Prostate gland (tissue), 2 donors: ENCODE data around the gene TMTC1.

Experiments used
- CTCF ChIP-seq, 4 experiments: fragments of 200-600 bp in 2 of 4; fragments of 450-650 bp in 2 of 4; sonication (generic) in 2 of 4; IDR thresholded peaks; 1 replicate in 3 of 4; 2 replicates in 1 of 4; pipeline ENCODE4 v1.5.1; 2016 to 2019; ENCODE audit warnings: antibody characterized with exemption in 4 of 4, mild to moderate bottlenecking in 2 of 4, moderate library complexity in 2 of 4
- POLR2A ChIP-seq: fragments of 450-650 bp; IDR thresholded peaks from one replicate; pipeline ENCODE4 v1.6.1; 2016; ENCODE audit warnings: antibody characterized with exemption, mild to moderate bottlenecking

DNA sequence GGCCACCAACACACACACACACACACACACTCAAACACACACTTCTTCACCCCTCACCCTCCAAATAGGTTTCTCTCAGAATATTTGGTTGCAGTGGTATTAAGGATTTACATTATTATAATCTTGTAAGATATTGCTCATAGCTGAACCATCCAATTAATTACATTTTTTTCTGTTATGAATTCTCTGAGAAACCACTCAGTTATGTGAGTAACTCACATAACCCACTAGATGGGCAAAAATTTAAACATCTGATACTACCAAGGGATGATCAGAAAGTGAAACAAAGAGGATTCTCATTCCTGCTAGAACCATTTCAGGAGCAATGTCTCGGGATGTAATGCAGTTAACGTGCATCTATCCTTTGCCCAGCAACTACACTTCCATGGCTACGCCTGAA, 31.6 kb downstream of the TMTC1 start:
- no peak for TF ChIP-seq CTCF (IDR thresholded peaks at IDR 0.05)
- no peak for TF ChIP-seq POLR2A
